ENCODE results near the gene MCM6. TPM values are rescaled to one million over a fixed set of nuclear protein-coding genes. Genes with fewer than 3 reads are reported as not detected.
"Not testable (repeated sequence)": the region's sequence is repeated elsewhere in the genome, so short reads cannot be mapped to it uniquely, and the experiment has no call there.

MCM6 gene
- polyA plus RNA-seq, 1 donor from 2014 or later: 7.0 TPM

DNA sequence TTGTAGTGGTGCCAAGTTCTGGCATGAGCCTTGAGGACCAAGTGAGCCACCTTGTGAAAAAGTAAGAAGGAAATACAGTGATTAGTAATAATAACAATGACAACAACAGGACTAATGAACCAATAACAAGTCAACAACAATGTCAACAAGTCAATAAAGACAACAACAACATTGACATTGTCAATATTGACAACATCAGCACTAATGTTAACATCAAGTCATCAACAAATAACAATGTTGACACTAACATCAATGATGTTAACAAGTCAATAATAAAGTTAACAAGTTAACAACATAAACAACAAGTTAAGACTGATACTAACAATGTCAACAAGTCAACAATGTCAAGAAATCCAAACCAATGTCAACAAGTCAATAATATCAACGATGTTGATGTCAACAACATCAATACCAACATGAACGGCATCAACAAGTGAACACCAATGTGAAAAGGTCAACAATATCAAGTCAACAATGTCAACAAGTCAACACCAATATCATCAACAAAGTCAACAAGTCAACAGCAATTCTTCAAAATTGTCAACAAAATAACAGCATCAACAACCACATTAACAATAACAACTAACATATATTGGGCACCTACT is 63.2 kb downstream of the MCM6 start:
- H3K36me3 ChIP-seq (ENCODE audit: insufficient read depth, low read length): no peaks in the 10 kb centered on the region
- no peaks in the 10 kb centered on the region for H3K9me3 ChIP-seq (ENCODE audit: low read length)
- no peak overlapping the region for H3K4me2 ChIP-seq (ENCODE audit: low read length)

DNA sequence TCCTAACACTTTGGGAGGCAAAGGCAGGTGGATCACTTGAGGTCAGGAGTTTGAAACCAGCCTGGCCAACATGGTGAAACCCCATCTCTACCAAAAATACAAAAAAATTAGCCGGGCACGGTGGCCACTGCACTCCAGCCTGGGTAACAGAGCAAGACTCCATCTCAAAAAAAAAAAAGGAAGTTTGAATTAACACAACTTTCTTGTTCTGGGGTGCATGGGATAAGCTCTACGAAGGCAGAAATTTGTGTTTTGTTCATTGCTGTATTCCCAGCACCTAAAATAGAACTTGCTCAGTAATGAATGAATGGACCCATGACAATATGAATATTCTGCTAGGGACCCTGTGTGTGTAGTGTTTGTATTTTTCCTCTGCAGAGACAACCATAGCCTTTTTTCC is 68.4 kb downstream of the MCM6 start:
- H3K4me2 ChIP-seq (ENCODE audit: low read length); H3K79me2 ChIP-seq (replicated peaks; ENCODE audit: insufficient read depth, low read length); H3K36me3 ChIP-seq (ENCODE audit: insufficient read depth, low read length); H3K27ac ChIP-seq (ENCODE audit: low read length); H3K27me3 ChIP-seq (ENCODE audit: insufficient read depth, low read depth, low read length); H4K20me1 ChIP-seq (ENCODE audit: insufficient read depth); H3K9me3 ChIP-seq (ENCODE audit: low read length); H3K9me2 ChIP-seq (ENCODE audit: insufficient read depth, low read length); H3K9ac ChIP-seq (ENCODE audit: low read length); H3F3A ChIP-seq (ENCODE audit: insufficient read depth, low read length, poor library complexity, severe bottlenecking); H3K4me3 ChIP-seq (ENCODE audit: low read length); H2AFZ ChIP-seq (ENCODE audit: low read depth, low read length): not testable (repeated sequence)

More for the DNA sequence above, 63.2 kb downstream of the MCM6 start:
- Histone ChIP-seq H3K9ac (ENCODE audit: low read length) (no peak overlapping the region), H3K9me2 (ENCODE audit: insufficient read depth, low read length) (no peaks in the 10 kb centered on the region), H4K20me1 (ENCODE audit: insufficient read depth) (no peaks in the 10 kb centered on the region), H3K27ac (ENCODE audit: low read length) (no peak overlapping the region), H2AFZ (ENCODE audit: low read depth, low read length) (no peak overlapping the region), H3K4me3 (ENCODE audit: low read length) (no peak overlapping the region), H3K27me3 (ENCODE audit: insufficient read depth, low read depth, low read length) (no peaks in the 10 kb centered on the region), H3F3A (ENCODE audit: insufficient read depth, low read length, poor library complexity, severe bottlenecking) (no peaks in the 10 kb centered on the region), H3K79me2 (replicated peaks; ENCODE audit: insufficient read depth, low read length) (no peaks in the 10 kb centered on the region)
- TF ChIP-seq, protein P1, sequence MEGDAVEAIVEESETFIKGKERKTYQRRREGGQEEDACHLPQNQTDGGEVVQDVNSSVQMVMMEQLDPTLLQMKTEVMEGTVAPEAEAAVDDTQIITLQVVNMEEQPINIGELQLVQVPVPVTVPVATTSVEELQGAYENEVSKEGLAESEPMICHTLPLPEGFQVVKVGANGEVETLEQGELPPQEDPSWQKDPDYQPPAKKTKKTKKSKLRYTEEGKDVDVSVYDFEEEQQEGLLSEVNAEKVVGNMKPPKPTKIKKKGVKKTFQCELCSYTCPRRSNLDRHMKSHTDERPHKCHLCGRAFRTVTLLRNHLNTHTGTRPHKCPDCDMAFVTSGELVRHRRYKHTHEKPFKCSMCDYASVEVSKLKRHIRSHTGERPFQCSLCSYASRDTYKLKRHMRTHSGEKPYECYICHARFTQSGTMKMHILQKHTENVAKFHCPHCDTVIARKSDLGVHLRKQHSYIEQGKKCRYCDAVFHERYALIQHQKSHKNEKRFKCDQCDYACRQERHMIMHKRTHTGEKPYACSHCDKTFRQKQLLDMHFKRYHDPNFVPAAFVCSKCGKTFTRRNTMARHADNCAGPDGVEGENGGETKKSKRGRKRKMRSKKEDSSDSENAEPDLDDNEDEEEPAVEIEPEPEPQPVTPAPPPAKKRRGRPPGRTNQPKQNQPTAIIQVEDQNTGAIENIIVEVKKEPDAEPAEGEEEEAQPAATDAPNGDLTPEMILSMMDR (IDR thresholded peaks at IDR 0.05; ENCODE audit: poor library complexity, severe bottlenecking): no peak
- no peak for TF ChIP-seq EZH2 (IDR thresholded peaks at IDR 0.05; ENCODE audit: borderline replicate concordance, insufficient read depth, low read length, poor library complexity, severe bottlenecking)
- TF ChIP-seq RAD21 (conservative IDR thresholded peaks at IDR 0.05): no peak
- TF ChIP-seq TAF1 (IDR thresholded peaks at IDR 0.05; ENCODE audit: low read depth): no peak
- TF ChIP-seq SMC3 (conservative IDR thresholded peaks at IDR 0.05; ENCODE audit: poor library complexity): no peak
- TF ChIP-seq POLR2AphosphoS5 (IDR thresholded peaks at IDR 0.05): no peak
- TF ChIP-seq, protein P2, sequence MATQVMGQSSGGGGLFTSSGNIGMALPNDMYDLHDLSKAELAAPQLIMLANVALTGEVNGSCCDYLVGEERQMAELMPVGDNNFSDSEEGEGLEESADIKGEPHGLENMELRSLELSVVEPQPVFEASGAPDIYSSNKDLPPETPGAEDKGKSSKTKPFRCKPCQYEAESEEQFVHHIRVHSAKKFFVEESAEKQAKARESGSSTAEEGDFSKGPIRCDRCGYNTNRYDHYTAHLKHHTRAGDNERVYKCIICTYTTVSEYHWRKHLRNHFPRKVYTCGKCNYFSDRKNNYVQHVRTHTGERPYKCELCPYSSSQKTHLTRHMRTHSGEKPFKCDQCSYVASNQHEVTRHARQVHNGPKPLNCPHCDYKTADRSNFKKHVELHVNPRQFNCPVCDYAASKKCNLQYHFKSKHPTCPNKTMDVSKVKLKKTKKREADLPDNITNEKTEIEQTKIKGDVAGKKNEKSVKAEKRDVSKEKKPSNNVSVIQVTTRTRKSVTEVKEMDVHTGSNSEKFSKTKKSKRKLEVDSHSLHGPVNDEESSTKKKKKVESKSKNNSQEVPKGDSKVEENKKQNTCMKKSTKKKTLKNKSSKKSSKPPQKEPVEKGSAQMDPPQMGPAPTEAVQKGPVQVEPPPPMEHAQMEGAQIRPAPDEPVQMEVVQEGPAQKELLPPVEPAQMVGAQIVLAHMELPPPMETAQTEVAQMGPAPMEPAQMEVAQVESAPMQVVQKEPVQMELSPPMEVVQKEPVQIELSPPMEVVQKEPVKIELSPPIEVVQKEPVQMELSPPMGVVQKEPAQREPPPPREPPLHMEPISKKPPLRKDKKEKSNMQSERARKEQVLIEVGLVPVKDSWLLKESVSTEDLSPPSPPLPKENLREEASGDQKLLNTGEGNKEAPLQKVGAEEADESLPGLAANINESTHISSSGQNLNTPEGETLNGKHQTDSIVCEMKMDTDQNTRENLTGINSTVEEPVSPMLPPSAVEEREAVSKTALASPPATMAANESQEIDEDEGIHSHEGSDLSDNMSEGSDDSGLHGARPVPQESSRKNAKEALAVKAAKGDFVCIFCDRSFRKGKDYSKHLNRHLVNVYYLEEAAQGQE (IDR thresholded peaks at IDR 0.05; ENCODE audit: borderline replicate concordance): no peak
- no peak for TF ChIP-seq MXI1 (conservative IDR thresholded peaks at IDR 0.05; ENCODE audit: poor library complexity, severe bottlenecking)
- no peak for TF ChIP-seq EP300 (conservative IDR thresholded peaks at IDR 0.05; ENCODE audit: poor library complexity, severe bottlenecking)

DNA sequence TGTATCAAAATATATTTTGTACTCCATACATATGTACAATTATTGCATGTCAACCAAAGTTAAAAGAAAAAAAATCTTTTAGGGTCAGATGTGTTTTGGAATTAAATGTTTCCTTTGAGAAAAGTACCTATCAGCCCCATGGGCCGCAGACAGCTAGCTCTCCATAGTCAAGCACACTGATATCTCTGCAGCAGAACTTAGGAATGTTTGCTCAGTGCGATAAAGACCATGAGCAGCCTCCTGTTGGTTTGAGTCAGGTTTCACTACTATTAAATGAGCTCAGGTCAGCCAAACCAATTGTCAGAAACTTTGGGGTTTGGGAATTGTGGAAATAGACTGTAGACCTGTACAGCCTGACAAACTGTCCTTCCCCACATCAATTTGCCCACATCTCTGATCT is 73.0 kb downstream of the MCM6 start:
- no peaks in the 10 kb centered on the region for H3F3A ChIP-seq (ENCODE audit: insufficient read depth, low read length, poor library complexity, severe bottlenecking)
- H3K36me3 ChIP-seq (ENCODE audit: insufficient read depth, low read length): no peaks in the 10 kb centered on the region
- no peak for TF ChIP-seq RAD21 (conservative IDR thresholded peaks at IDR 0.05)
- no peak for TF ChIP-seq EZH2 (IDR thresholded peaks at IDR 0.05; ENCODE audit: borderline replicate concordance, insufficient read depth, low read length, poor library complexity, severe bottlenecking)
- no peak for TF ChIP-seq POLR2AphosphoS5 (IDR thresholded peaks at IDR 0.05)
- TF ChIP-seq MXI1 (conservative IDR thresholded peaks at IDR 0.05; ENCODE audit: poor library complexity, severe bottlenecking): no peak
- TF ChIP-seq, protein P1 (IDR thresholded peaks at IDR 0.05; ENCODE audit: poor library complexity, severe bottlenecking): no peak
- no peak for TF ChIP-seq EP300 (conservative IDR thresholded peaks at IDR 0.05; ENCODE audit: poor library complexity, severe bottlenecking)
- no peak for TF ChIP-seq SMC3 (conservative IDR thresholded peaks at IDR 0.05; ENCODE audit: poor library complexity)
- no peaks in the 10 kb centered on the region for H3K9me2 ChIP-seq (ENCODE audit: insufficient read depth, low read length)
- H3K79me2 ChIP-seq (replicated peaks; ENCODE audit: insufficient read depth, low read length): no peaks in the 10 kb centered on the region
- no peak overlapping the region for H3K4me3 ChIP-seq (ENCODE audit: low read length)
- no peak overlapping the region for H3K27ac ChIP-seq (ENCODE audit: low read length)
- no peak overlapping the region for H3K4me2 ChIP-seq (ENCODE audit: low read length)
- H4K20me1 ChIP-seq (ENCODE audit: insufficient read depth): no peaks in the 10 kb centered on the region
- peaks cover 5% of the 10 kb centered on the region for H3K9me3 ChIP-seq (ENCODE audit: low read length)
- no peak overlapping the region for H3K9ac ChIP-seq (ENCODE audit: low read length)
- no peak overlapping the region for H2AFZ ChIP-seq (ENCODE audit: low read depth, low read length)
- no peaks in the 10 kb centered on the region for H3K27me3 ChIP-seq (ENCODE audit: insufficient read depth, low read depth, low read length)
